Upper lobe of right lung (tissue), 1 donor: ENCODE data around the gene PRKAG3. TPM values are rescaled to one million over a fixed set of nuclear protein-coding genes. Genes with fewer than 3 reads are reported as not detected.
"Not testable (repeated sequence)": the region's sequence is repeated elsewhere in the genome, so short reads cannot be mapped to it uniquely, and the experiment has no call there.

Experiments used
- ATAC-seq: fragments of 200-7000 bp; cut with Tn5 transposase; one replicate; pipeline ENCODE4 v1.9.1; 2020; ENCODE audit warnings: mild to moderate bottlenecking, moderate library complexity
- DNase-seq: peaks from one replicate; pipeline ENCODE4 v3.0.0-alpha.2; 2020
- H3K27ac ChIP-seq: fragments of 200-600 bp; one replicate; pipeline ENCODE4 v1.8.0; 2022
- H3K27me3 ChIP-seq: fragments of 200-600 bp; one replicate; pipeline ENCODE4 v1.8.0; 2022; ENCODE audit warnings: mild to moderate bottlenecking
- H3K36me3 ChIP-seq: fragments of 200-600 bp; one replicate; pipeline ENCODE4 v1.8.0; 2022
- H3K4me1 ChIP-seq: fragments of 200-600 bp; one replicate; pipeline ENCODE4 v1.8.0; 2022
- H3K4me3 ChIP-seq: fragments of 200-600 bp; one replicate; pipeline ENCODE4 v1.8.0; 2022; ENCODE audit warnings: mild to moderate bottlenecking
- H3K9me3 ChIP-seq: fragments of 200-600 bp; one replicate; pipeline ENCODE4 v1.8.0; 2022
- CTCF ChIP-seq: fragments of 200-600 bp; IDR thresholded peaks from one replicate; pipeline ENCODE4 v1.8.0; 2022; ENCODE audit warnings: antibody characterized with exemption
- intact Hi-C: fragments of 100-400 bp; cut with DNase I; formaldehyde crosslinking; loops from one replicate; pipeline ENCODE4 v1.11.0; 2022
- total RNA-seq: library from RNA; stranded (reverse); fragmentation: NEBNext Ultra II Directional; extraction: Animal tissue kit (Norgen Biotek cat#: 25700); gene quantifications from one replicate; pipeline ENCODE4 v1.2.1, GENCODE V29; 2021
- donor health status: DM: no; HTN: yes; CAD: no; lungs with severe emphysema.

The PRKAG3 gene
- total RNA-seq, 1 donor from 2014 or later: not detected

GRCh38 chr2:218853766-218854165 is 22.2 kb upstream of the PRKAG3 start:
- ATAC-seq (no peak), DNase-seq (no peak)
- no peak for TF ChIP-seq CTCF
- H3K4me1 ChIP-seq: no peaks in the 10 kb centered on the region
- H3K9me3 ChIP-seq: no peaks in the 10 kb centered on the region
- no peaks in the 10 kb centered on the region for H3K36me3 ChIP-seq
- H3K27me3 ChIP-seq: peaks cover 59% of the 10 kb centered on the region
- no peak overlapping the region for H3K4me3 ChIP-seq
- no peak overlapping the region for H3K27ac ChIP-seq
- intact Hi-C loops: no loop called here

GRCh38 chr2:218852911-218853667 is 21.5 kb upstream of the PRKAG3 start:
- Histone ChIP-seq H3K4me3 (no peak overlapping the region), H3K4me1 (no peaks in the 10 kb centered on the region), H3K27me3 (peaks cover 58% of the 10 kb centered on the region), H3K27ac (no peak overlapping the region), H3K9me3 (no peaks in the 10 kb centered on the region), H3K36me3 (no peaks in the 10 kb centered on the region)
- ATAC-seq: peak; percentile 83
- TF ChIP-seq CTCF: peak; percentile 69
- DNase-seq: peak; percentile 68
- intact Hi-C loops: no loop called here

DNA sequence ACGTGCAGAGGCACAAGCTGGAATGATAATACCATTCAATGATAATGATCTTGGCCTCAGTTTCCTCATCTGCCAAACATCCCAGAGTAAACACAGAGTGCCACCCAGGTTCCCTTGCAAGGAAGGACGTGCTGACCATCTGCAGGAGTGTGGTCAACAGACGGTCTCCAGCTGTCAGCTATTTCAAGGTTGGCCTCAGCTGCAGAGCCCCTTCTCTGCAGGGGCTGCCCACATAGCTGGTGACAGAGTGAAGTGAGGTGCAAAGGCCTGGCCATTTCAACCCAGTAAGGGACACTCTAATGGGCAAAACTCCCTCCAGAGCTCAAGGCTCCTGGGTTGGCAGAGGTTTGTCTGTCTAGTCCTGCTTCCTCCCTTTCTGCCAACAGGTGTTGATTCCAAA is 19.7 kb upstream of the PRKAG3 start:
- no peak overlapping the region for H3K27ac ChIP-seq
- H3K4me1 ChIP-seq: no peaks in the 10 kb centered on the region
- H3K9me3 ChIP-seq: no peaks in the 10 kb centered on the region
- ATAC-seq (no peak), DNase-seq (no peak)
- no peaks in the 10 kb centered on the region for H3K36me3 ChIP-seq
- TF ChIP-seq CTCF: no peak
- peaks cover 51% of the 10 kb centered on the region for H3K27me3 ChIP-seq
- intact Hi-C loops: no loop called here
- H3K4me3 ChIP-seq: no peak overlapping the region

DNA sequence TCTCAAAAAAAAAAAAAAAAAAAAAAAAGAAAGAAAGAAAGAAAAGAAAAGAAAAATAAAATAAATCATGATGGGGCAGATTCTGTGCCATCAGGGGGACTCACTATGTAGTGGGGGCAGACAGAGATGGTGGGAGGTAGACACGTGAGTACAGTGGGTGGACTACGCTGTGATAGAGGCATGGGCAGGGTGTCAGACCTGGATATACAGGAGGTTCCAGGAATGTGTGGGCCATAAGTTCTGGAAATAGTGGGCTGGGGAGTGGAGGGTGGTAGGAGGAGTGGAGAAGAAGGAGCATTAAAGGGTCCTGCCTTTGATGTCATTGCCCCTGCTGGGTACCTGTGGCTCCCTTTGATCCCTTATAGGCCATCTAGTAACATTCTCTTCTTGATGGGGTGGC is 19.2 kb upstream of the PRKAG3 start:
- intact Hi-C loops: no loop called here
- peaks cover 47% of the 10 kb centered on the region for H3K27me3 ChIP-seq
- no peak for ATAC-seq

DNA sequence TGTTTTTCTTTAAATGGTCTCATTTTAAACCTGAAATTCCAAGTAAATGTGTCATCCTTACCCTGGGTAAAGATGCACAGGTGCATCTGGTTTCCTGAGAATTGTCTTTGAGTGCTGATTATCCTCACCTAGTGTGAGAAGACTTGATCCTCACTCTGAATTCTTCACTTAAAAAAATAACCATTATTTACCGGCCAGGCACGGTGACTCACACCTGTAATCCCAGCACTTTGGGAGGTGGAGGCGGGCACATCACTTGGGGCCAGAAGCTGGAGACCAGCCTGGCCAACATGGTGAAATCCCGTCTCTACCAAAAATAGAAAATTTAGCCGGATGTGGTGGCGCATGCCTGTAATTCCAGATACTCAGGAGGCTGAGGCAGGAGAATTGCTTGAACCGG is 18.1 kb upstream of the PRKAG3 start:
- H3K27me3 ChIP-seq: peaks cover 43% of the 10 kb centered on the region
- intact Hi-C loops: no loop called here
- DNase-seq (no peak), ATAC-seq (no peak)
- H3K4me3 ChIP-seq: no peak overlapping the region
- H3K27ac ChIP-seq: no peak overlapping the region
- TF ChIP-seq CTCF: no peak
- no peaks in the 10 kb centered on the region for H3K4me1 ChIP-seq
- no peaks in the 10 kb centered on the region for H3K36me3 ChIP-seq
- no peaks in the 10 kb centered on the region for H3K9me3 ChIP-seq

More for the DNA sequence above, 19.2 kb upstream of the PRKAG3 start:
- Histone ChIP-seq H3K4me3 (no peak overlapping the region), H3K4me1 (no peaks in the 10 kb centered on the region), H3K36me3 (no peaks in the 10 kb centered on the region), H3K27ac (no peak overlapping the region), H3K9me3 (no peaks in the 10 kb centered on the region)
- no peak for DNase-seq
- no peak for TF ChIP-seq CTCF

- ATAC-seq, H3K27ac ChIP-seq, intact Hi-C loops: not testable (repeated sequence)
These were observed 15.4 kb upstream of the PRKAG3 start for GRCh38 chr2:218846963-218847362.

DNA sequence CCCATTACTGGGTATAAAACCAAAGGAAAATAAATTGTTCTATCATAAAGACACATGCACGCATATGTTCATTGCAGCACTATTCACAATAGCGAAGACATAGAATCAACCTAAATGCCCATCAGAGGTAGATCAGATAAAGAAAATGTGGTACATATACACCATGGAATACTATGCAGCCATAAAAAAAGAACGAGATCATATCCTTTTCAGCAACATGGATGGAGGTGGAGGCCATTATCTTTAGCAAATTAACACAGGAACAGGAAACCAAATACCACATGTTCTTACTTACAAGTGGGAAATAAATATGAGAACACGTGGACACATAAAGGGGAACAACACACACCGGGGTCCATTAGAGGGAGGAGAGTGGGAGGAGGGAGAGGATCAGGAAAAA is 12.7 kb upstream of the PRKAG3 start:
- intact Hi-C loops: not testable (repeated sequence)

More at GRCh38 chr2:218846963-218847362, 15.4 kb upstream of the PRKAG3 start:
- H3K27me3 ChIP-seq: peaks cover 26% of the 10 kb centered on the region
- not testable (repeated sequence) for DNase-seq, H3K4me3 ChIP-seq, H3K4me1 ChIP-seq, H3K9me3 ChIP-seq, H3K36me3 ChIP-seq

More for the DNA sequence above, 12.7 kb upstream of the PRKAG3 start:
- H3K4me3 ChIP-seq, ATAC-seq, H3K4me1 ChIP-seq, H3K9me3 ChIP-seq, H3K36me3 ChIP-seq, H3K27ac ChIP-seq, H3K27me3 ChIP-seq, DNase-seq: not testable (repeated sequence)
